HepG2 (cell line): Measurements from ENCODE around the gene CIAPIN1. TPM values are rescaled to one million over a fixed set of nuclear protein-coding genes. Genes with fewer than 3 reads are reported as not detected.

ENCODE experiments used
- ARID2 ChIP-seq: sonication (generic); formaldehyde crosslinking; IDR thresholded peaks from 2 replicates; pipeline ENCODE4 v1.8.1; 2022; ENCODE audit warnings: mild to moderate bottlenecking, missing genetic modification reagents, borderline replicate concordance
- HHEX ChIP-seq: IDR thresholded peaks from 2 replicates; pipeline ENCODE4 v1.6.1; 2016; ENCODE audit warnings: control low read depth
- MEF2D ChIP-seq: sonication (generic); formaldehyde crosslinking; IDR thresholded peaks from 2 replicates; pipeline ENCODE4 v1.5.1; 2020; ENCODE audit warnings: mild to moderate bottlenecking, missing genetic modification reagents
- MIXL1 ChIP-seq: IDR thresholded peaks from 2 replicates; pipeline ENCODE4 v1.6.1; 2016
- POGZ ChIP-seq: sonication (generic); formaldehyde crosslinking; IDR thresholded peaks from 2 replicates; pipeline ENCODE4 v1.4.0; 2020; ENCODE audit warnings: mild to moderate bottlenecking, missing genetic modification reagents
- SP140L ChIP-seq: sonication (generic); formaldehyde crosslinking; IDR thresholded peaks from 2 replicates; pipeline ENCODE4 v1.4.0; 2020; ENCODE audit warnings: missing genetic modification reagents, borderline replicate concordance
- SP4 ChIP-seq: sonication (generic); formaldehyde crosslinking; IDR thresholded peaks from 2 replicates; pipeline ENCODE4 v1.8.1; 2023; ENCODE audit warnings: mild to moderate bottlenecking, missing genetic modification reagents
- SRY ChIP-seq: sonication (generic); formaldehyde crosslinking; IDR thresholded peaks from 2 replicates; pipeline ENCODE4 v1.8.0; 2022; ENCODE audit warnings: mild to moderate bottlenecking, missing genetic modification reagents
- ZNF331 ChIP-seq: sonication (generic); formaldehyde crosslinking; IDR thresholded peaks from 2 replicates; pipeline ENCODE4 v1.4.0; 2020; ENCODE audit warnings: missing genetic modification reagents
- ZNF556 ChIP-seq: sonication (generic); formaldehyde crosslinking; IDR thresholded peaks from 2 replicates; pipeline ENCODE4 v1.4.0; 2020; ENCODE audit warnings: mild to moderate bottlenecking, missing genetic modification reagents, borderline replicate concordance
- polyA plus RNA-seq, 8 experiments: library from polyadenylated mRNA; depleted of rRNA in 3 of 8; stranded (reverse) in 7 of 8; unstranded in 1 of 8; fragments of >200 nt; fragmentation: Illumina TruSeq in 4 of 8; extraction: Trizol in 4 of 8; gene quantifications; 2 replicates each; pipeline versions ENCODE4 v1.2.1 to v1.2.3, GENCODE V29; 2011 to 2016; ENCODE audit warnings: low read depth in 4 of 8, missing spikeins in 1 of 8, mixed read lengths in 1 of 8; ENCODE audit not compliant: insufficient read depth in 1 of 8
- total RNA-seq, 5 experiments: library from RNA; depleted of rRNA; stranded (reverse); fragments of >200 nt; fragmentation: Illumina TruSeq; extraction: Trizol; gene quantifications; 2 replicates each; pipeline ENCODE4 v1.2.3, GENCODE V29; 2016; ENCODE audit warnings: low read depth in 1 of 5
- TF ChIP-seq, protein P1 (sequence below): sonication (generic); formaldehyde crosslinking; IDR thresholded peaks from 2 replicates; pipeline ENCODE4 v1.9.0; 2022; ENCODE audit warnings: low read depth, missing genetic modification reagents
- TF ChIP-seq, protein P2 (sequence below): sonication (generic); formaldehyde crosslinking; IDR thresholded peaks from 2 replicates; pipeline ENCODE4 v1.4.0; 2020; ENCODE audit warnings: missing genetic modification reagents
- TF ChIP-seq, protein P3 (sequence below): sonication (generic); formaldehyde crosslinking; IDR thresholded peaks from 2 replicates; pipeline ENCODE4 v1.5.1; 2020; ENCODE audit warnings: mild to moderate bottlenecking, missing genetic modification reagents, borderline replicate concordance
- TF ChIP-seq, protein P4 (sequence below): sonication (generic); formaldehyde crosslinking; IDR thresholded peaks from 2 replicates; pipeline ENCODE4 v1.4.0; 2020; ENCODE audit warnings: missing genetic modification reagents, borderline replicate concordance

Gene CIAPIN1
- total and polyA plus RNA-seq, 2 of the 13 experiments (the other 11 are each of a cell fraction or from before 2014, with no cell fraction given) = 69.3 to 89.7 TPM

DNA sequence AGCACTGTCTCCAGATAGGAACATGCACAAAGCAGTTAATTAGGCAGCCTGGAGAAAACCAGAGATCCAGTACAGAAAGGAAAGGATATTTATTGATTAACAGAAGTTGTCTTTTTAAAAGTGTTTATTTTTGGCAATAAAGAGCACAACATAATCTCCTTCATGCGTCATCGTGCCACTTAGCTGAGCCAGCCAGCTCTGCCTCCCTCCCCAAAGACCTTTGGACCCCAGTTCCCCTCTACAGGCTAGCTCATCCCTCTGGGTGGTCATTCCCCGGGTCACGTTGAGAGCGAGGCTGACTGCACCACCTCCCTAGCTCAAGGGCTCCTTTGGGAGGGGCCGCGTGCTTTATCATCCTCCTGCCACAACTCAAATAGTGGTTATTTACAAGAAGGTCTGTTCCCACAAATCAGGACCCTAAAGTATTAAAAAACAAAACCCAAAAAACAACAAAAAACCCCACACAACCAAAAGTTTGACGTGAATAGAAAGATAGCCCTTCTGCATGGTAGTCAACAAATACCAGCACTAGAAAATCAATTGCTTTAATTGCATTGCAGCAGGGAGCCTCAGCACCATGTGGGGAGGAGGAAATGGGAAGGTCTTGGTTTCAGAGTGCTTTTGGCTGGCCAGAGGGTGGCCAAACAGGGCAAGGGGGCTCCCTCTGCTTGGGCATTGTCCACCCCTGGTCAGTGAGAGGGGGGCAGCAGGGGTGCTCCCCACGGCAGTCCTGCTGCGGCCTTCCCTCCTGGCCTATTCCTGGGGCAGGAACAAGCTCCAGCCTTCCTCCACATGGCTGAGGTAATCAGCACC, 24.9 kb upstream of the CIAPIN1 start (continued):
- TF ChIP-seq, protein P1, sequence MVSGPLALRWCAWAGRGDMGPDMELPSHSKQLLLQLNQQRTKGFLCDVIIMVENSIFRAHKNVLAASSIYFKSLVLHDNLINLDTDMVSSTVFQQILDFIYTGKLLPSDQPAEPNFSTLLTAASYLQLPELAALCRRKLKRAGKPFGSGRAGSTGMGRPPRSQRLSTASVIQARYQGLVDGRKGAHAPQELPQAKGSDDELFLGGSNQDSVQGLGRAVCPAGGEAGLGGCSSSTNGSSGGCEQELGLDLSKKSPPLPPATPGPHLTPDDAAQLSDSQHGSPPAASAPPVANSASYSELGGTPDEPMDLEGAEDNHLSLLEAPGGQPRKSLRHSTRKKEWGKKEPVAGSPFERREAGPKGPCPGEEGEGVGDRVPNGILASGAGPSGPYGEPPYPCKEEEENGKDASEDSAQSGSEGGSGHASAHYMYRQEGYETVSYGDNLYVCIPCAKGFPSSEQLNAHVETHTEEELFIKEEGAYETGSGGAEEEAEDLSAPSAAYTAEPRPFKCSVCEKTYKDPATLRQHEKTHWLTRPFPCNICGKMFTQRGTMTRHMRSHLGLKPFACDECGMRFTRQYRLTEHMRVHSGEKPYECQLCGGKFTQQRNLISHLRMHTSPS = peak; percentile 34; the same call in 1 of the 2 replicates
- no peak for TF ChIP-seq ARID2 (CRISPR knock-in tag)
- TF ChIP-seq HHEX (CRISPR knock-in tag) = no peak
- TF ChIP-seq, protein P2, sequence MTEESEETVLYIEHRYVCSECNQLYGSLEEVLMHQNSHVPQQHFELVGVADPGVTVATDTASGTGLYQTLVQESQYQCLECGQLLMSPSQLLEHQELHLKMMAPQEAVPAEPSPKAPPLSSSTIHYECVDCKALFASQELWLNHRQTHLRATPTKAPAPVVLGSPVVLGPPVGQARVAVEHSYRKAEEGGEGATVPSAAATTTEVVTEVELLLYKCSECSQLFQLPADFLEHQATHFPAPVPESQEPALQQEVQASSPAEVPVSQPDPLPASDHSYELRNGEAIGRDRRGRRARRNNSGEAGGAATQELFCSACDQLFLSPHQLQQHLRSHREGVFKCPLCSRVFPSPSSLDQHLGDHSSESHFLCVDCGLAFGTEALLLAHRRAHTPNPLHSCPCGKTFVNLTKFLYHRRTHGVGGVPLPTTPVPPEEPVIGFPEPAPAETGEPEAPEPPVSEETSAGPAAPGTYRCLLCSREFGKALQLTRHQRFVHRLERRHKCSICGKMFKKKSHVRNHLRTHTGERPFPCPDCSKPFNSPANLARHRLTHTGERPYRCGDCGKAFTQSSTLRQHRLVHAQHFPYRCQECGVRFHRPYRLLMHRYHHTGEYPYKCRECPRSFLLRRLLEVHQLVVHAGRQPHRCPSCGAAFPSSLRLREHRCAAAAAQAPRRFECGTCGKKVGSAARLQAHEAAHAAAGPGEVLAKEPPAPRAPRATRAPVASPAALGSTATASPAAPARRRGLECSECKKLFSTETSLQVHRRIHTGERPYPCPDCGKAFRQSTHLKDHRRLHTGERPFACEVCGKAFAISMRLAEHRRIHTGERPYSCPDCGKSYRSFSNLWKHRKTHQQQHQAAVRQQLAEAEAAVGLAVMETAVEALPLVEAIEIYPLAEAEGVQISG (CRISPR knock-in tag) = peak; percentile 81
- peak; percentile 70; the same call in 1 of the 2 replicates for TF ChIP-seq MIXL1 (CRISPR knock-in tag)
- no peak for TF ChIP-seq POGZ (CRISPR knock-in tag)
- 0 out of 2 replicates have a peak, but pooled peaks have one; percentile 46 for TF ChIP-seq SP140L (CRISPR knock-in tag)
- TF ChIP-seq, protein P3, sequence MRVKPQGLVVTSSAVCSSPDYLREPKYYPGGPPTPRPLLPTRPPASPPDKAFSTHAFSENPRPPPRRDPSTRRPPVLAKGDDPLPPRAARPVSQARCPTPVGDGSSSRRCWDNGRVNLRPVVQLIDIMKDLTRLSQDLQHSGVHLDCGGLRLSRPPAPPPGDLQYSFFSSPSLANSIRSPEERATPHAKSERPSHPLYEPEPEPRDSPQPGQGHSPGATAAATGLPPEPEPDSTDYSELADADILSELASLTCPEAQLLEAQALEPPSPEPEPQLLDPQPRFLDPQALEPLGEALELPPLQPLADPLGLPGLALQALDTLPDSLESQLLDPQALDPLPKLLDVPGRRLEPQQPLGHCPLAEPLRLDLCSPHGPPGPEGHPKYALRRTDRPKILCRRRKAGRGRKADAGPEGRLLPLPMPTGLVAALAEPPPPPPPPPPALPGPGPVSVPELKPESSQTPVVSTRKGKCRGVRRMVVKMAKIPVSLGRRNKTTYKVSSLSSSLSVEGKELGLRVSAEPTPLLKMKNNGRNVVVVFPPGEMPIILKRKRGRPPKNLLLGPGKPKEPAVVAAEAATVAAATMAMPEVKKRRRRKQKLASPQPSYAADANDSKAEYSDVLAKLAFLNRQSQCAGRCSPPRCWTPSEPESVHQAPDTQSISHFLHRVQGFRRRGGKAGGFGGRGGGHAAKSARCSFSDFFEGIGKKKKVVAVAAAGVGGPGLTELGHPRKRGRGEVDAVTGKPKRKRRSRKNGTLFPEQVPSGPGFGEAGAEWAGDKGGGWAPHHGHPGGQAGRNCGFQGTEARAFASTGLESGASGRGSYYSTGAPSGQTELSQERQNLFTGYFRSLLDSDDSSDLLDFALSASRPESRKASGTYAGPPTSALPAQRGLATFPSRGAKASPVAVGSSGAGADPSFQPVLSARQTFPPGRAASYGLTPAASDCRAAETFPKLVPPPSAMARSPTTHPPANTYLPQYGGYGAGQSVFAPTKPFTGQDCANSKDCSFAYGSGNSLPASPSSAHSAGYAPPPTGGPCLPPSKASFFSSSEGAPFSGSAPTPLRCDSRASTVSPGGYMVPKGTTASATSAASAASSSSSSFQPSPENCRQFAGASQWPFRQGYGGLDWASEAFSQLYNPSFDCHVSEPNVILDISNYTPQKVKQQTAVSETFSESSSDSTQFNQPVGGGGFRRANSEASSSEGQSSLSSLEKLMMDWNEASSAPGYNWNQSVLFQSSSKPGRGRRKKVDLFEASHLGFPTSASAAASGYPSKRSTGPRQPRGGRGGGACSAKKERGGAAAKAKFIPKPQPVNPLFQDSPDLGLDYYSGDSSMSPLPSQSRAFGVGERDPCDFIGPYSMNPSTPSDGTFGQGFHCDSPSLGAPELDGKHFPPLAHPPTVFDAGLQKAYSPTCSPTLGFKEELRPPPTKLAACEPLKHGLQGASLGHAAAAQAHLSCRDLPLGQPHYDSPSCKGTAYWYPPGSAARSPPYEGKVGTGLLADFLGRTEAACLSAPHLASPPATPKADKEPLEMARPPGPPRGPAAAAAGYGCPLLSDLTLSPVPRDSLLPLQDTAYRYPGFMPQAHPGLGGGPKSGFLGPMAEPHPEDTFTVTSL (CRISPR knock-in tag) = 0 out of 2 replicates have a peak, but pooled peaks have one; percentile 75
- no peak for TF ChIP-seq SP4 (CRISPR knock-in tag)
- TF ChIP-seq, protein P4, sequence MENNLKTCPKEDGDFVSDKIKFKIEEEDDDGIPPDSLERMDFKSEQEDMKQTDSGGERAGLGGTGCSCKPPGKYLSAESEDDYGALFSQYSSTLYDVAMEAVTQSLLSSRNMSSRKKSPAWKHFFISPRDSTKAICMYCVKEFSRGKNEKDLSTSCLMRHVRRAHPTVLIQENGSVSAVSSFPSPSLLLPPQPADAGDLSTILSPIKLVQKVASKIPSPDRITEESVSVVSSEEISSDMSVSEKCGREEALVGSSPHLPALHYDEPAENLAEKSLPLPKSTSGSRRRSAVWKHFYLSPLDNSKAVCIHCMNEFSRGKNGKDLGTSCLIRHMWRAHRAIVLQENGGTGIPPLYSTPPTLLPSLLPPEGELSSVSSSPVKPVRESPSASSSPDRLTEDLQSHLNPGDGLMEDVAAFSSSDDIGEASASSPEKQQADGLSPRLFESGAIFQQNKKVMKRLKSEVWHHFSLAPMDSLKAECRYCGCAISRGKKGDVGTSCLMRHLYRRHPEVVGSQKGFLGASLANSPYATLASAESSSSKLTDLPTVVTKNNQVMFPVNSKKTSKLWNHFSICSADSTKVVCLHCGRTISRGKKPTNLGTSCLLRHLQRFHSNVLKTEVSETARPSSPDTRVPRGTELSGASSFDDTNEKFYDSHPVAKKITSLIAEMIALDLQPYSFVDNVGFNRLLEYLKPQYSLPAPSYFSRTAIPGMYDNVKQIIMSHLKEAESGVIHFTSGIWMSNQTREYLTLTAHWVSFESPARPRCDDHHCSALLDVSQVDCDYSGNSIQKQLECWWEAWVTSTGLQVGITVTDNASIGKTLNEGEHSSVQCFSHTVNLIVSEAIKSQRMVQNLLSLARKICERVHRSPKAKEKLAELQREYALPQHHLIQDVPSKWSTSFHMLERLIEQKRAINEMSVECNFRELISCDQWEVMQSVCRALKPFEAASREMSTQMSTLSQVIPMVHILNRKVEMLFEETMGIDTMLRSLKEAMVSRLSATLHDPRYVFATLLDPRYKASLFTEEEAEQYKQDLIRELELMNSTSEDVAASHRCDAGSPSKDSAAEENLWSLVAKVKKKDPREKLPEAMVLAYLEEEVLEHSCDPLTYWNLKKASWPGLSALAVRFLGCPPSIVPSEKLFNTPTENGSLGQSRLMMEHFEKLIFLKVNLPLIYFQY (CRISPR knock-in tag) = 0 out of 2 replicates have a peak, but pooled peaks have one; percentile 11
- TF ChIP-seq SRY (CRISPR knock-in tag) = peak; percentile 50; the same call in 1 of the 2 replicates
- TF ChIP-seq MEF2D (CRISPR knock-in tag) = peak; percentile 65; the same call in 1 of the 2 replicates
- TF ChIP-seq ZNF556 = no peak
- no peak; the same call in 1 of the 2 replicates for TF ChIP-seq ZNF331 (CRISPR knock-in tag)
